Ovary (tissue), 3 donors: ENCODE measurements around the gene PRMT1.

Experiments used
- EP300 ChIP-seq: sonication (generic); formaldehyde crosslinking; IDR thresholded peaks from one replicate; pipeline ENCODE4 v1.6.1; 2017; ENCODE audit warnings: antibody characterized with exemption
- POLR2A ChIP-seq: fragments of 450-650 bp; IDR thresholded peaks from one replicate; pipeline ENCODE4 v1.6.1; 2017; ENCODE audit warnings: antibody characterized with exemption, mild to moderate bottlenecking, moderate library complexity
- TF ChIP-seq, protein P1 (sequence below), 3 donors: fragments of 450-650 bp in 2 of 3; fragments of 200-600 bp in 1 of 3; IDR thresholded peaks; one replicate each; pipeline versions ENCODE4 v1.5.1 to v1.8.0; 2016 to 2022; ENCODE audit warnings: antibody characterized with exemption in 3 of 3, mild to moderate bottlenecking in 1 of 3
- donor health status: DM: no; HTN: no; CAD: no.

GRCh38 chr19:49643466-49643865 is 33.6 kb upstream of the PRMT1 start:
- no peak for TF ChIP-seq POLR2A
- TF ChIP-seq, protein P1, sequence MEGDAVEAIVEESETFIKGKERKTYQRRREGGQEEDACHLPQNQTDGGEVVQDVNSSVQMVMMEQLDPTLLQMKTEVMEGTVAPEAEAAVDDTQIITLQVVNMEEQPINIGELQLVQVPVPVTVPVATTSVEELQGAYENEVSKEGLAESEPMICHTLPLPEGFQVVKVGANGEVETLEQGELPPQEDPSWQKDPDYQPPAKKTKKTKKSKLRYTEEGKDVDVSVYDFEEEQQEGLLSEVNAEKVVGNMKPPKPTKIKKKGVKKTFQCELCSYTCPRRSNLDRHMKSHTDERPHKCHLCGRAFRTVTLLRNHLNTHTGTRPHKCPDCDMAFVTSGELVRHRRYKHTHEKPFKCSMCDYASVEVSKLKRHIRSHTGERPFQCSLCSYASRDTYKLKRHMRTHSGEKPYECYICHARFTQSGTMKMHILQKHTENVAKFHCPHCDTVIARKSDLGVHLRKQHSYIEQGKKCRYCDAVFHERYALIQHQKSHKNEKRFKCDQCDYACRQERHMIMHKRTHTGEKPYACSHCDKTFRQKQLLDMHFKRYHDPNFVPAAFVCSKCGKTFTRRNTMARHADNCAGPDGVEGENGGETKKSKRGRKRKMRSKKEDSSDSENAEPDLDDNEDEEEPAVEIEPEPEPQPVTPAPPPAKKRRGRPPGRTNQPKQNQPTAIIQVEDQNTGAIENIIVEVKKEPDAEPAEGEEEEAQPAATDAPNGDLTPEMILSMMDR (IDR thresholded peaks at IDR 0.05): no peak
- TF ChIP-seq EP300: no peak
